ENCODE data around the gene GOLGA5.
"Not testable (repeated sequence)": the region's sequence is repeated elsewhere in the genome, so short reads cannot be mapped to it uniquely, and the experiment has no call there.

Gene GOLGA5

GRCh38 chr14:92800012-92800411 is 5.9 kb downstream of the GOLGA5 start:
- no peak for DNase-seq (ENCODE audit: low read depth)
- no peak for TF ChIP-seq CTCF (IDR thresholded peaks at IDR 0.05; ENCODE audit: low read depth, low read length, missing control alignments)
- in situ Hi-C loops (cut with HindIII; ENCODE audit: low sequenced_read_pairs), result no loop called here

GRCh38 chr14:92800525-92800924 is 6.4 kb downstream of the GOLGA5 start:
- no peak for TF ChIP-seq CTCF (IDR thresholded peaks at IDR 0.05; ENCODE audit: low read depth, low read length, missing control alignments)
- H3K4me3 ChIP-seq (ENCODE audit: low read depth, low read length), result no peak overlapping the region
- in situ Hi-C loops (cut with HindIII; ENCODE audit: low sequenced_read_pairs), result no loop called here
- DNase-seq (ENCODE audit: low read depth), result no peak

More at GRCh38 chr14:92800012-92800411, 5.9 kb downstream of the GOLGA5 start:
- no peak overlapping the region for H3K4me3 ChIP-seq (ENCODE audit: low read depth, low read length)

GRCh38 chr14:92801917-92802316 is 7.8 kb downstream of the GOLGA5 start:
- H3K4me3 ChIP-seq (ENCODE audit: low read depth, low read length), result no peak overlapping the region
- DNase-seq (ENCODE audit: low read depth), result no peak
- in situ Hi-C loops (cut with HindIII; ENCODE audit: low sequenced_read_pairs), result no loop called here
- TF ChIP-seq CTCF (IDR thresholded peaks at IDR 0.05; ENCODE audit: low read depth, low read length, missing control alignments), result no peak

- in situ Hi-C loops (cut with HindIII; ENCODE audit: low sequenced_read_pairs), result no loop called here
- TF ChIP-seq CTCF (IDR thresholded peaks at IDR 0.05; ENCODE audit: low read depth, low read length, missing control alignments), result no peak
- DNase-seq (ENCODE audit: low read depth), result no peak
- H3K4me3 ChIP-seq (ENCODE audit: low read depth, low read length), result no peak overlapping the region
Measured at GRCh38 chr14:92802678-92803077, 8.6 kb downstream of the GOLGA5 start.

GRCh38 chr14:92813201-92813600 is 19.1 kb downstream of the GOLGA5 start:
- no peak overlapping the region for H3K4me3 ChIP-seq (ENCODE audit: low read depth, low read length)
- in situ Hi-C loops (cut with HindIII; ENCODE audit: low sequenced_read_pairs), result no loop called here
- TF ChIP-seq CTCF (IDR thresholded peaks at IDR 0.05; ENCODE audit: low read depth, low read length, missing control alignments), result no peak
- no peak for DNase-seq (ENCODE audit: low read depth)

GRCh38 chr14:92819011-92819597 is 25.0 kb downstream of the GOLGA5 start:
- in situ Hi-C loops (cut with HindIII; ENCODE audit: low sequenced_read_pairs), result no loop called here
- TF ChIP-seq CTCF (IDR thresholded peaks at IDR 0.05; ENCODE audit: low read depth, low read length, missing control alignments), result no peak
- H3K4me3 ChIP-seq (ENCODE audit: low read depth, low read length), result no peak overlapping the region
- no peak for DNase-seq (ENCODE audit: low read depth)

- in situ Hi-C loops (cut with HindIII; ENCODE audit: low sequenced_read_pairs); H3K4me3 ChIP-seq (ENCODE audit: low read depth, low read length); DNase-seq (ENCODE audit: low read depth): not testable (repeated sequence)
Measured at GRCh38 chr14:92819680-92820535, 25.8 kb downstream of the GOLGA5 start.

- in situ Hi-C loops (cut with HindIII; ENCODE audit: low sequenced_read_pairs); DNase-seq (ENCODE audit: low read depth); H3K4me3 ChIP-seq (ENCODE audit: low read depth, low read length): not testable (repeated sequence)
Measured at GRCh38 chr14:92820536-92820840, 26.4 kb downstream of the GOLGA5 start.

Data from astrocyte of the cerebellum (primary cell).